ENCODE measurements around the gene FAM200C.

GRCh38 chr5:160347448-160347847 lies 52.4 kb downstream of the FAM200C start:
- no peak for TF ChIP-seq CTCF (conservative IDR thresholded peaks at IDR 0.05)
- no peak for TF ChIP-seq EZH2 (IDR thresholded peaks at IDR 0.05; ENCODE audit: low read depth)

Data from PC-9 (cell line).